ENCODE results near the gene GRIA4. TPM values are rescaled to one million over a fixed set of nuclear protein-coding genes. Genes with fewer than 3 reads are reported as not detected.

GRIA4 gene
- total RNA-seq, 4 donors from 2014 or later: 37.2 TPM; not detected in 3

DNA sequence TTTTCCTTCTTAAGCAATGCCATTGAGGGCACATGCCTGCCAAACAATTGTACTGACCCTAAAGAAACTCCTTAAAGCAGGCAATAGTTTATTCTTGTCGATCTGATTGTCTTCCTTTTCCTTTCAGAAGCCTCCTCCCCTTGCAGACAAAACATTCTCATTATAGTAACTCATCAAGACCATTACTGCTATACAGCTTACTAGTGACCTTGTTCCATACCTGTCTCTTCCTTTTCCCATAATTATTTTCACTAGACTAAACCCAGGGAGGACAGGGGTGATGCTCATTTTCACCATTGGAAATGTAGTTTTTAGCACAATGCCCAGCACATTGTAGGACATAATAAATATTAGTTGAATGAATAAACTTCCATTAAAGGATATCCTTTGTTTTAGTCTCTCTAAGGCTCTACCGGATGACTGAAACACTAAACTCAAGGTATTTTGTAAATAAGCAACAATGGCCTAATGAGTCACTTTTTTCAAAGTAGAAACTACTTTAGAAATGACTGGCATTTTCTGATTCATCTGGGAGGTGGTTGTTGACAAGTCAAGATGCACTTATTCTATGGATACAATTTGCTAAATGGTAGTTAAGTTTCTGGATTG is 421.4 kb downstream of the GRIA4 start:
- intact Hi-C loops (cut with DNase I; ENCODE audit: low total_unique reads): no loop called here
- no peaks in the 10 kb centered on the region for H3K9me3 ChIP-seq
- H3K36me3 ChIP-seq: no peaks in the 10 kb centered on the region
- no peak overlapping the region for H3K27ac ChIP-seq
- TF ChIP-seq POLR2A (IDR thresholded peaks at IDR 0.05): no peak
- TF ChIP-seq, protein P1, sequence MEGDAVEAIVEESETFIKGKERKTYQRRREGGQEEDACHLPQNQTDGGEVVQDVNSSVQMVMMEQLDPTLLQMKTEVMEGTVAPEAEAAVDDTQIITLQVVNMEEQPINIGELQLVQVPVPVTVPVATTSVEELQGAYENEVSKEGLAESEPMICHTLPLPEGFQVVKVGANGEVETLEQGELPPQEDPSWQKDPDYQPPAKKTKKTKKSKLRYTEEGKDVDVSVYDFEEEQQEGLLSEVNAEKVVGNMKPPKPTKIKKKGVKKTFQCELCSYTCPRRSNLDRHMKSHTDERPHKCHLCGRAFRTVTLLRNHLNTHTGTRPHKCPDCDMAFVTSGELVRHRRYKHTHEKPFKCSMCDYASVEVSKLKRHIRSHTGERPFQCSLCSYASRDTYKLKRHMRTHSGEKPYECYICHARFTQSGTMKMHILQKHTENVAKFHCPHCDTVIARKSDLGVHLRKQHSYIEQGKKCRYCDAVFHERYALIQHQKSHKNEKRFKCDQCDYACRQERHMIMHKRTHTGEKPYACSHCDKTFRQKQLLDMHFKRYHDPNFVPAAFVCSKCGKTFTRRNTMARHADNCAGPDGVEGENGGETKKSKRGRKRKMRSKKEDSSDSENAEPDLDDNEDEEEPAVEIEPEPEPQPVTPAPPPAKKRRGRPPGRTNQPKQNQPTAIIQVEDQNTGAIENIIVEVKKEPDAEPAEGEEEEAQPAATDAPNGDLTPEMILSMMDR (IDR thresholded peaks at IDR 0.05): no peak
- DNase-seq: no peak
- H3K4me1 ChIP-seq: no peaks in the 10 kb centered on the region
- H3K4me3 ChIP-seq: no peak overlapping the region
- H3K27me3 ChIP-seq: no peaks in the 10 kb centered on the region

Small RNAs within 50 kb of the gene (small RNA-seq; reads per million reads assigned to genes)
- gene RNU4-55P: not detected
- not detected for gene RNU6-277P

All from uterus (tissue), 4 donors.